ENCODE measurements around the gene MAGED4.
"Not testable (repeated sequence)": the region's sequence is repeated elsewhere in the genome, so short reads cannot be mapped to it uniquely, and the experiment has no call there.

The MAGED4 gene

DNA sequence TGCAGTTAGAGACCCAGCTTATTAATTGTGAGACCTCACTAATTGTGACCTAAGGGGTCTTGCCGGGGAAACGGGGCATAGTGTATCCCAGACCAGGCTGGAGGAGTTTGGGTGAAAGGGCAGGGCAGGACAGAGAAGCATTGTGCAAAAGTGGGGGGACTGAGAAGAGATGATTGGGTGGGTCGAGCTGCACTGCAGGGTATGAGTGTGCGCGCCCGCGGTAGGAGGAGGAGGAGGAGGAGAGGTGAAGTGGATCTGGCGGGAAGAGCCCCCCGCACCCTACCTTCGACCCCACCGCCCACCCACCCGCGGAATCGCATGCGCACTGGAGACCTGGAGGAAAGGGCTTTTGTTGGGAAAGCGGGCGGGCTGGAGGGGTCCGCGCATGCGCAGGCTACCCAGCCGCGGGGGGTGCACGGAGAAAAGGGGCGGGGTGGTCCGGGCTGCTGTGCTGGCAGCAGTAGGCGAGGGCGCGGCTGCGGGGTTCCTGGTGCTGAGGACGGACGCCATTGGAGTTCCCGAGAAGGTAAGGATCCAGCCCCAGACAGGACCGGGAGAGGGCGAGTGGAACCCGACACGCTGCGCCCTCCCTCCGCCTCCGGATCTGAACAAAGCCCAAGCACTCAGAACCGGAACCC is at the start of gene MAGED4:
Gene MAGED4, plus strand, starts transcription at position 449 of the 638 bp plus-strand sequence. CDS start 1,035 bp downstream, outside the sequence.
- CTCF ChIA-PET; POLR2A ChIA-PET; DNase-seq (ENCODE audit: extremely low spot score): not testable (repeated sequence)

GRCh38 chrX:52138830-52139544 is 45.7 kb upstream of the MAGED4 start:
- CTCF ChIA-PET, result no interaction called here
- TF ChIP-seq LEF1 (IDR thresholded peaks at IDR 0.05; ENCODE audit: borderline replicate concordance) (no peak), HDGF (IDR thresholded peaks at IDR 0.05; ENCODE audit: borderline replicate concordance) (no peak), ARNT (IDR thresholded peaks at IDR 0.05) (no peak), ZNF384 (IDR thresholded peaks at IDR 0.05) (no peak), TARDBP (IDR thresholded peaks at IDR 0.05) (no peak), FOXM1 (IDR thresholded peaks at IDR 0.05; ENCODE audit: borderline replicate concordance) (no peak), CTBP1 (IDR thresholded peaks at IDR 0.05; ENCODE audit: borderline replicate concordance) (no peak), SUZ12 (IDR thresholded peaks at IDR 0.05) (no peak), FOXK2 (IDR thresholded peaks at IDR 0.05) (no peak), BHLHE40 (IDR thresholded peaks at IDR 0.05; ENCODE audit: borderline replicate concordance) (no peak), PKNOX1 (IDR thresholded peaks at IDR 0.05) (no peak)
- POLR2A ChIA-PET, result no interaction called here
- DNase-seq (ENCODE audit: extremely low spot score), result no peak

- DNase-seq (ENCODE audit: extremely low spot score), result no peak
- POLR2A ChIA-PET, result no interaction called here
- TF ChIP-seq LEF1 (IDR thresholded peaks at IDR 0.05; ENCODE audit: borderline replicate concordance) (no peak), L3MBTL2 (conservative IDR thresholded peaks at IDR 0.05) (no peak), SUZ12 (IDR thresholded peaks at IDR 0.05) (no peak)
- CTCF ChIA-PET, result no interaction called here
These were observed 45.2 kb upstream of the MAGED4 start for GRCh38 chrX:52139545-52139895.

- ChIA-PET CTCF (no interaction called here), POLR2A (no interaction called here)
- no peak for TF ChIP-seq SUZ12 (IDR thresholded peaks at IDR 0.05)
- DNase-seq (ENCODE audit: extremely low spot score), result no peak
These were observed 44.7 kb upstream of the MAGED4 start for GRCh38 chrX:52140020-52140419.

DNA sequence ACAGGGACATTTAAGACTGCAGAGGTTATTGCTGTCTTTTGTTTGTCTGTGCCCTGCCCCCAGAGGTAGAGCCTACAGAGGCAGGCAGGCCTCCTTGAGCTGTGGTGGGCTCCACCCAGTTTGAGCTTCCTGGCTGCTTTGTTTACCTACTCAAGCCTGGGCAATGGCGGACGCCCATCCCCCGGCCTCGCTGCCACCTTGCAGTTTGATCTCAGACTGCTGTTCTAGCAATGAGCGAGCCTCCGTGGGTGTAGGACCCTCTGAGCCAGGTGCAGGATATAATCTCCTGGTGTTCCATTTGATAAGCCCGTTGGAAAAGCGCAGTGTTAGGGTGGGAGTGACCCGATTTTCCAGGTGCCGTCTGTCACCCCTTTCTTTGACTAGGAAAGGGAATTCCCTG is 34.0 kb upstream of the MAGED4 start:
- CTCF ChIA-PET; POLR2A ChIA-PET; DNase-seq (ENCODE audit: extremely low spot score): not testable (repeated sequence)

DNA sequence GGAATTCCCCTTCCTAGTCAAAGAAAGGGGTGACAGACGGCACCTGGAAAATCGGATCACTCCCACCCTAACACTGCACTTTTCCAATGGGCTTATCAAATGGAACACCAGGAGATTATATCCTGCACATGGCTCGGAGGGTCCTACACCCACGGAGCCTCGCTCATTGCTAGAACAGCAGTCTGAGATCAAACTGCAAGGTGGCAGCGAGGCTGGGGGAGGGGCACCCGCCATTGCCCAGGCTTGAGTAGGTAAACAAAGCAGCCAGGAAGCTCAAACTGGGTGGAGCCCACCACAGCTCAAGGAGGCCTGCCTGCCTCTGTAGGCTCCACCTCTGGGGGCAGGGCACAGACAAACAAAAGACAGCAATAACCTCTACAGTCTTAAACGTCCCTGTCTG is 24.5 kb upstream of the MAGED4 start:
- DNase-seq (ENCODE audit: extremely low spot score); POLR2A ChIA-PET; CTCF ChIA-PET: not testable (repeated sequence)

DNA sequence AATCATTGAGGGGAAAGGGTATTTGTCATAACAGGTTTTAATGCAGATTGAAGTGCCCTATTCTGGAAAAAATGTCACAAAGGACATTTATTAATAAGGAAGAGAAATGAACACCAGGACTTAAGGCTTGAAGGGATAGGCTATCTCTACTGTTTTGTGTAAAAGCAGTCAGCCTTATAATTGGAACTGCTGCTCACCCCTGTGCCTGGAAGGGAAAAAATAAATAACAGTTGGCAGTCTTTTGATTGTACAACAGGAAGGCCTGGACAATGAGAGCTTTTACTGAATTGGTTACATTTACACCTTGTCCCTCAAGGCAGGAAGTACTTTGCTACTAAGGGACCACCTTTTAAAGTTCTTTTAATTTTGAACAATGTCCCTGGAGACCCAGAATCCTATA is 17.8 kb upstream of the MAGED4 start:
- DNase-seq (ENCODE audit: extremely low spot score), result no peak
- ChIA-PET CTCF (no interaction called here), POLR2A (no interaction called here)
- TF ChIP-seq FOXA1 (IDR thresholded peaks at IDR 0.05), result no peak
- no peak for TF ChIP-seq BHLHE40 (IDR thresholded peaks at IDR 0.05; ENCODE audit: borderline replicate concordance)
- no peak for TF ChIP-seq FOXM1 (IDR thresholded peaks at IDR 0.05; ENCODE audit: borderline replicate concordance)
- no peak for TF ChIP-seq ARNT (IDR thresholded peaks at IDR 0.05)
- TF ChIP-seq SUZ12 (IDR thresholded peaks at IDR 0.05), result no peak
- no peak for TF ChIP-seq CTBP1 (IDR thresholded peaks at IDR 0.05; ENCODE audit: borderline replicate concordance)
- TF ChIP-seq TARDBP (IDR thresholded peaks at IDR 0.05), result no peak
- no peak for TF ChIP-seq HDGF (IDR thresholded peaks at IDR 0.05; ENCODE audit: borderline replicate concordance)
- no peak for TF ChIP-seq LEF1 (IDR thresholded peaks at IDR 0.05; ENCODE audit: borderline replicate concordance)
- TF ChIP-seq NFRKB (IDR thresholded peaks at IDR 0.05), result no peak
- TF ChIP-seq L3MBTL2 (conservative IDR thresholded peaks at IDR 0.05), result no peak
- no peak for TF ChIP-seq ZNF384 (IDR thresholded peaks at IDR 0.05)
- no peak for TF ChIP-seq FOXK2 (IDR thresholded peaks at IDR 0.05)

DNA sequence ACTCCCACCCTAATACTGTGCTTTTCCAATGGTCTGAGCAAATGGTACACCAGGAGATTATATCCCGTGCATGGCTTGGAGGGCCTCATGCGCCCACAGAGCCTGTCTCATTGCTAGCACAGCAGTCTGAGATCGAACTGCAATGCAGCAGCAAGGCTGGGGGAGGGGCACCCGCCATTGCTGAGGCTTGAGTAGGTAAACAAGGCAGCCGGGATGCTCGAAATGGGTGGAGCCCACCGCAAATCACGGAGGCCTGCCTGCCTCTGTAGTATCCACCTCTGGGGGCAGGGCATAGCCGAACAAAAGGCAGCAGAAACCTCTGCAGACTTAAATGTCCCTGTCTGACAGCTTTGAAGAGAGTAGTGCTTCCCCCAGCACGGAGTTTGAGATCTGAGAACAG is 13.6 kb upstream of the MAGED4 start:
- DNase-seq (ENCODE audit: extremely low spot score); POLR2A ChIA-PET: not testable (repeated sequence)

DNA sequence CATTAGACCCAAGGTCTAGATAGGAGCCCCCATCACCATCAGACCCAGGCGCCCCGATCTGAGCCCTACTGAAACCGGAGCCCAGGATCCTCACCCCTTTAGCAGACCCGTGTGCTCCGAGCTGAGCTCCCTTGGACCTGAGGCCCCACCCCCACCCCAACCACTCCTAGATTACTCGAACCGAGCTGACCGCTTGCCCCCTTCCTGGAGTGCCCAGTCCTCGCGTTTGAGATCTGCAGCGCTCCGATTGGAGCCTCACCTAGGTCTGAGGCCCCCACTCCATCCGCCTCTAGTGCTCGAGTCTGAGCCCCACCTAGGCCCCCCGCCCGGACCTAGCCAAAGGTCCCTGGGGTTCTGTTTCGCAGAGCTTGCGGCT is 378 bp downstream of the MAGED4 start:
- CTCF ChIA-PET; DNase-seq (ENCODE audit: extremely low spot score); POLR2A ChIA-PET: not testable (repeated sequence)

More for the DNA sequence above, 13.6 kb upstream of the MAGED4 start:
- CTCF ChIA-PET, result not testable (repeated sequence)

GRCh38 chrX:52211405-52211804 is 26.7 kb downstream of the MAGED4 start:
- POLR2A ChIA-PET; DNase-seq (ENCODE audit: extremely low spot score); CTCF ChIA-PET: not testable (repeated sequence)

Data from HEK293T (cell line).